ENCODE measurements around the gene ANKRD11.

DNA sequence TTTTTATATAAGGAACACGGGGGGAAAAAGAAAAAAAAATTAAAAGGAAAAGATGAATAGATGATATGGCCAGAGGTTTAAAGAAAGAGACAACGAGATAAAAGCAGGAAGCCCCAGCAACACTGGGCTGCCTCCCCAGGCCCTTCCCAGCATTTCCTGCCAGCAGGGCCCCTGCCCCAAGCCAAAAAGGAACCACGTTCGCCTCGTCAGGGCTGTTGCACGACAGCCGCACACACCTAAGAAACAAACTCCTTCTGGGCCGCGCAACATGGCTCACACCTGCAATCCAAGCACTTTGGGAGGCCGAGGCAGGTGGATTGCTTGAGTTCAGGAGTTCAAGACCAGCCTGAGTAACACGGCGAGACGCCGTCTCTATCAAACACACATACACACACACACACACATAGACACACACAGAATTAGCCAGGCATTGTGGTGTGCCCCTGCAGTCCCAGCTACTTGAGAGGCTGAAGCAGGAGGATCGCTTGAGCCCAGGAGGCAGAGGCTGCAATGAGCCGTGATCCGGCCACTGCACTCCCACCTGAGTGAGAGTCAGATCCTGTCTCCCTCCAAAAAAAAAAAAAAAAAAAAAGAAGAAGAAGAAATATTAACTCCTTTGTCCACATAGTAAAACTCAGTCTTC lies 83.0 kb downstream of the ANKRD11 start:
- TF ChIP-seq, protein P1, sequence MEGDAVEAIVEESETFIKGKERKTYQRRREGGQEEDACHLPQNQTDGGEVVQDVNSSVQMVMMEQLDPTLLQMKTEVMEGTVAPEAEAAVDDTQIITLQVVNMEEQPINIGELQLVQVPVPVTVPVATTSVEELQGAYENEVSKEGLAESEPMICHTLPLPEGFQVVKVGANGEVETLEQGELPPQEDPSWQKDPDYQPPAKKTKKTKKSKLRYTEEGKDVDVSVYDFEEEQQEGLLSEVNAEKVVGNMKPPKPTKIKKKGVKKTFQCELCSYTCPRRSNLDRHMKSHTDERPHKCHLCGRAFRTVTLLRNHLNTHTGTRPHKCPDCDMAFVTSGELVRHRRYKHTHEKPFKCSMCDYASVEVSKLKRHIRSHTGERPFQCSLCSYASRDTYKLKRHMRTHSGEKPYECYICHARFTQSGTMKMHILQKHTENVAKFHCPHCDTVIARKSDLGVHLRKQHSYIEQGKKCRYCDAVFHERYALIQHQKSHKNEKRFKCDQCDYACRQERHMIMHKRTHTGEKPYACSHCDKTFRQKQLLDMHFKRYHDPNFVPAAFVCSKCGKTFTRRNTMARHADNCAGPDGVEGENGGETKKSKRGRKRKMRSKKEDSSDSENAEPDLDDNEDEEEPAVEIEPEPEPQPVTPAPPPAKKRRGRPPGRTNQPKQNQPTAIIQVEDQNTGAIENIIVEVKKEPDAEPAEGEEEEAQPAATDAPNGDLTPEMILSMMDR (IDR thresholded peaks at IDR 0.05), result no peak
- TF ChIP-seq POLR2A (IDR thresholded peaks at IDR 0.05), result no peak
